Skin epidermis (tissue), 12 donors: ENCODE data around the gene CEP85.
A peak's percentile ranks its signal among the peaks of the same experiment; 100 is the strongest.
"Not testable (repeated sequence)": the region's sequence is repeated elsewhere in the genome, so short reads cannot be mapped to it uniquely, and the experiment has no call there.

Experiments
- H3K27ac ChIP-seq, 21 experiments: fragments of 200-600 bp; sonication (generic) in 11 of 21; one replicate each; pipeline ENCODE4 v1.5.0; 2020; ENCODE audit warnings: mild to moderate bottlenecking in 3 of 21, inconsistent platforms in 2 of 21, moderate library complexity in 2 of 21
- H3K4me3 ChIP-seq, 7 experiments: fragments of 200-600 bp; sonication (generic) in 2 of 7; one replicate each; pipeline ENCODE4 v1.5.0; 2020; ENCODE audit warnings: inconsistent platforms in 2 of 7, mild to moderate bottlenecking in 2 of 7, moderate library complexity in 1 of 7

CEP85 gene

GRCh38 chr1:26302733-26303405 is 68.9 kb downstream of the CEP85 start:
- Histone ChIP-seq H3K27ac (no peak overlapping the region), H3K4me3 (no peak overlapping the region)

- peak overlapping the region in 20 of 21 experiments; percentile 23 to 86 (median 70) for H3K27ac ChIP-seq
These were observed 71.8 kb downstream of the CEP85 start for GRCh38 chr1:26305667-26306289.

GRCh38 chr1:26306290-26307229 is 72.6 kb downstream of the CEP85 start, which contains the start of gene UBXN11:
Gene UBXN11, minus strand, starts transcription at chr1:26306636. Its CDS starts 3,753 bp downstream, at chr1:26302883.
- Histone ChIP-seq H3K27ac (peak within 1 kb of the TSS in 20 of 21 experiments; percentile 23 to 86 (median 70)), H3K4me3 (peak within 1 kb of the TSS; percentile 51 to 96 (median 73))

More at GRCh38 chr1:26305667-26306289, 71.8 kb downstream of the CEP85 start:
- H3K4me3 ChIP-seq, result peak overlapping the region; percentile 51 to 96 (median 73)

GRCh38 chr1:26307363-26307781 is 73.4 kb downstream of the CEP85 start:
- Histone ChIP-seq H3K4me3 (no peak overlapping the region), H3K27ac (peak overlapping the region in 14 of 21 experiments; percentile 20 to 86 (median 62))

- not testable (repeated sequence) for H3K4me3 ChIP-seq
- peak overlapping the region in 6 of 21 experiments; percentile 9 to 86 (median 52) for H3K27ac ChIP-seq
These were observed 74.2 kb downstream of the CEP85 start for GRCh38 chr1:26307966-26308899.

- Histone ChIP-seq H3K27ac (peak overlapping the region in 5 of 21 experiments; percentile 43 to 93 (median 92)), H3K4me3 (no peak overlapping the region)
These were observed 80.5 kb downstream of the CEP85 start for GRCh38 chr1:26314501-26314900.

GRCh38 chr1:26315874-26316850 is 82.2 kb downstream of the CEP85 start:
- Histone ChIP-seq H3K4me3 (no peak overlapping the region), H3K27ac (peak overlapping the region in 11 of 21 experiments; percentile 5 to 93 (median 79))

- H3K27ac ChIP-seq, result peak overlapping the region in 12 of 21 experiments; percentile 54 to 93 (median 81)
- H3K4me3 ChIP-seq, result peak overlapping the region in 2 of 7 experiments; percentile 6 to 31
These were observed 83.1 kb downstream of the CEP85 start for GRCh38 chr1:26317146-26317545.

GRCh38 chr1:26317612-26318337 is 83.8 kb downstream of the CEP85 start, which contains the start of gene CD52:
Gene CD52, plus strand, starts transcription at chr1:26317958. Its CDS starts 60 bp downstream, at chr1:26318018.
- peak within 1 kb of the TSS; percentile 27 to 48 (median 34) for H3K4me3 ChIP-seq
- peak within 1 kb of the TSS in 18 of 21 experiments; percentile 18 to 93 (median 74) for H3K27ac ChIP-seq

GRCh38 chr1:26318338-26319064 is 84.5 kb downstream of the CEP85 start:
- peak overlapping the region in 18 of 21 experiments; percentile 18 to 93 (median 74) for H3K27ac ChIP-seq
- H3K4me3 ChIP-seq, result peak overlapping the region; percentile 27 to 48 (median 34)

- Histone ChIP-seq H3K27ac (peak overlapping the region in 13 of 21 experiments; percentile 12 to 93 (median 45)), H3K4me3 (no peak overlapping the region)
These were observed 86.9 kb downstream of the CEP85 start for GRCh38 chr1:26320896-26321295.

- Histone ChIP-seq H3K4me3 (no peak overlapping the region), H3K27ac (peak overlapping the region in 13 of 21 experiments; percentile 12 to 93 (median 45))
These were observed 87.5 kb downstream of the CEP85 start for GRCh38 chr1:26321315-26322041.

- Histone ChIP-seq H3K27ac (peak overlapping the region in 3 of 21 experiments; percentile 38 to 93 (median 93)), H3K4me3 (no peak overlapping the region)
These were observed 88.0 kb downstream of the CEP85 start for GRCh38 chr1:26322042-26322331.

- no peak overlapping the region for H3K27ac ChIP-seq
- H3K4me3 ChIP-seq, result no peak overlapping the region
These were observed 89.4 kb downstream of the CEP85 start for GRCh38 chr1:26323382-26323781.

GRCh38 chr1:26324550-26324949 is 90.5 kb downstream of the CEP85 start:
- H3K4me3 ChIP-seq, result no peak overlapping the region
- no peak overlapping the region for H3K27ac ChIP-seq
